D721Med (cell line): Measurements from ENCODE around the gene NSDHL.
"Not testable (repeated sequence)": the region's sequence is repeated elsewhere in the genome, so short reads cannot be mapped to it uniquely, and the experiment has no call there.

Experiments used
- DNase-seq: peaks from one replicate; pipeline ENCODE4 v3.0.0; 2011; ENCODE audit warnings: low spot score; ENCODE audit not compliant: insufficient read length
- FAIRE-seq: peaks from 2 replicates; lab custom pipeline; 2011; peaks lifted over from hg19 to GRCh38; lab: Jason Lieb, UNC
- TF ChIP-seq, protein P1 (sequence below): IDR thresholded peaks from 2 replicates; pipeline ENCODE4 v1.5.1; 2012; ENCODE audit warnings: mild to moderate bottlenecking, control low read depth; ENCODE audit not compliant: insufficient read depth; ENCODE audit errors: missing control alignments

Gene NSDHL

DNA sequence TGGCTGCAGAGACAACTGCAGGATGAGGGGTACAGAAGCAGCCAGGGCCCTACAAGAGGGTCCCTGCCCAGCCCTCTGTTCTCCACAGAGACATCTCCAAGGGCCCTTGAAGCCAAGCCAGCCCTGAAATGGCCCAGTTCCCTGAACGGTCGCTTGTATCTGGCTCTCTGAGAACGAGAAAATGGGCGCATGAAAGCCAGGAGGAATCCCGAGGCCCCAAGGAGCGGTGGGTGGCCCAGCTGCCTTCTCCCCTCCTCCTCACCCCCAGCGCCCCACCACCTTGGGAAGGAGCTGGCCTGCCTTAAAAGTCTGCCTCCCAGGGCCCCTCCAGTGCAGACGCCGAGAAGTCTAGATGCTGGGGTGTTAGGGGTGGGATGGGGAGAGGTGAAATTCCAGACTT, 72.7 kb downstream of the NSDHL start:
- FAIRE-seq (no peak), DNase-seq (no peak)
- TF ChIP-seq, protein P1, sequence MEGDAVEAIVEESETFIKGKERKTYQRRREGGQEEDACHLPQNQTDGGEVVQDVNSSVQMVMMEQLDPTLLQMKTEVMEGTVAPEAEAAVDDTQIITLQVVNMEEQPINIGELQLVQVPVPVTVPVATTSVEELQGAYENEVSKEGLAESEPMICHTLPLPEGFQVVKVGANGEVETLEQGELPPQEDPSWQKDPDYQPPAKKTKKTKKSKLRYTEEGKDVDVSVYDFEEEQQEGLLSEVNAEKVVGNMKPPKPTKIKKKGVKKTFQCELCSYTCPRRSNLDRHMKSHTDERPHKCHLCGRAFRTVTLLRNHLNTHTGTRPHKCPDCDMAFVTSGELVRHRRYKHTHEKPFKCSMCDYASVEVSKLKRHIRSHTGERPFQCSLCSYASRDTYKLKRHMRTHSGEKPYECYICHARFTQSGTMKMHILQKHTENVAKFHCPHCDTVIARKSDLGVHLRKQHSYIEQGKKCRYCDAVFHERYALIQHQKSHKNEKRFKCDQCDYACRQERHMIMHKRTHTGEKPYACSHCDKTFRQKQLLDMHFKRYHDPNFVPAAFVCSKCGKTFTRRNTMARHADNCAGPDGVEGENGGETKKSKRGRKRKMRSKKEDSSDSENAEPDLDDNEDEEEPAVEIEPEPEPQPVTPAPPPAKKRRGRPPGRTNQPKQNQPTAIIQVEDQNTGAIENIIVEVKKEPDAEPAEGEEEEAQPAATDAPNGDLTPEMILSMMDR: no peak

DNA sequence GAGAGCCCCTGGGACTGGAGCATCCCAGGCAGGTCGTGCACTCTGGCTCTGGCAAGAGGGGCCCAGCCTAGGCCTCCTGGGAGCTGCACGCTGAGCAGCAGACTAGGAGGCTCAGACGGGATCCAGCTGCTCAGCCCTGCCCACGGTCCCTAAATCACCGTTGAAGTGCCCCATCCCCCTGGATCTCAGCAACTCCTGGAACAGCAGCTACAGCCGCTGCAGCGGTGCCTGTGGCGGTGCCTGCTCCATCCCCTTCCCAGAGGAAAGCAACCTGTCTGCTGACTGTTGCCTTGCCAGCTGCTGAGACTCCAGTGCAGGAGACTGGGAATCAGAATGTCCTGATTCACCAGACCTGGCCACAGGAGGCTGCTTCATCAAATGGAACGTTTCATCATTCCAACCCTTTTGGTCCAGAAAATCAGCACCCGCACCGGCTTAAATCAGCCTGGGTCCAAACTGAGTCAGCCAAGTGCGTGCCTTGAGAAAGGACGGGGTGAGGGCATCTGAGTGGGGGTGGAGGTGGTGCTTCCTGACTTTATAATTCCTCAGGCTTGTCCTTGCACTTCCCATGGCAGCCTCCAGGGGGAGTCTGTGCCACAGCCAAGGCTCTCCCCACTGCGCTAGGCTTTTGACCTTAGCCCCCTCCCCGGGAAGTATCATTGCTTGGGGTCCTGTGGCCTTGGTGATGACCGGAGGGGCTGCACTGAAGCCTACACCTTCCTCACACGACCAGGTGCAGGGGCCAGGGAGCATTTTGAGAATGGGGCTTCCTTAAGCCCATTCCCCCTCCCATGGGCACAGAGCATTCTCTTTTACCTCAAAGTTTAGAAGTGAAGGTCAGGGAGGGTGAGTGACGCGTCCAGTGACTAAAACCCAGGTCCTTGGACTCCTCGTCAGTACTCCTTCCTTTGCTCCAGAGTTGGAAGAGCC, 73.6 kb downstream of the NSDHL start:
- DNase-seq: peak; percentile 83
- FAIRE-seq: no peak
- TF ChIP-seq, protein P1: peak; percentile 60

DNA sequence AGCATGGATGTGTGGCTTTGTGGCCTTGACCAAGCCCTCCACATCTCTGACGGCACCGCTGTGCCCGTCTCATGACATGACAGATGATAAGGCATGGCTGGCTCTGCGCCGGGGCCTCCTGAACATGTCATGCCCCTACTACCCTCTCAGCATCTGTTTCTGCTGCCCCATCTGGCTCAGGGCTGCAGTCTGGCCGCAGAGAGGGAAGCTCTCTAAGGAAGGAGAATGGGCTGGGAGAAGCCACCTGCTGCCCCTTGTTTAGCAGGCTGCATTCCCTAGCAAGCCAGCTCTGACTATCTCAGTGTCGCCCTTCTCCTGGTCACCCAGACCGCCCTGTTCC, 74.2 kb downstream of the NSDHL start:
- no peak for FAIRE-seq
- DNase-seq: no peak
- TF ChIP-seq, protein P1: no peak

DNA sequence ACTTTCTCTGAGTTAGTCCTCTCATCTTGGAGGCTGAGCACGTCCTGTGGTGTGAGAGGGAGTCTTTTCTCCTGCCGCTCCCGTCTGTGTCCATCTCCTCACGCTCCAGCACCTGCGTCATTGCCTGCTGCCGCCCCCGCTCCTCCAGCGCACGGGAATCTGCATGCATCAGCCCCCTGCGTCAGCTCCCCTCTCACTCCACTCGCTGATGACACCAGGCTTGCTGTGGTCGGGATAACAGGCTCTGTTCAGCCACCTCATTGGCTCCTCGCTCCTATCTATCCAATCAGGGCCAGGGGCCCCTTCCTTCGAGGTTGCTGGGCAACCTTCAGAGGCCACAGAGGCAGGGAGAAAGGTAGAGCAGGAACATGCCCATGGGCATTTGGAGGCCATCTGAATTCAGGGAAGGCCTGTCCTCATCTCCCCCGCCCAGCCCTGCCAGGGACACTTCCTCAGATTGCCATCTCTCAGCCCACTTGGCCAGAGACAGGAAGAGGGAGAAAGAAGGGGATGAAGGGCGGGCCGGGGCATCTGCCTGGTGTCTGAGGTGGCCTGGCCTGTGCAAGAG, 76.3 kb downstream of the NSDHL start:
- FAIRE-seq (no peak), DNase-seq (no peak)
- TF ChIP-seq, protein P1: no peak

DNA sequence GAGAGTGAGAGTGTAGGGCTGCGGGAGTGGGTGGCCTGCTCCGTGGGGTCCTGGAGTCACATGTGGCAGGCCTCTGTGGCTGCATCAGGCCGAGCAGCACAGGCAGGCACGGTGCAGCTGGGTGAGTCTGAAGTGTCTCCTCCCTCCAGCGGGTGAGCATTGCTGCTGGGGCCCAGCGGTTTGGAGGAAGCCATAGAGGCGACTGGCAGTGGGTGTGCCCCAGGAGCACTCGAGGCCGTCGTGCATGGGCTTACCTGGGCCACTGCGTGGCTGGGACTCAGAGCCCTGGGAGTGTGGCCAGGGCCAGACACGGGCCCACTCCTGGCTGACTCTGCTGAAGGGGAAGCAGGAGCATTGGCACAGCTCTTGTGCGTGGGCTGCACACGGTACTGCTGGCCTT, 77.6 kb downstream of the NSDHL start:
- TF ChIP-seq, protein P1: no peak
- no peak for FAIRE-seq

DNA sequence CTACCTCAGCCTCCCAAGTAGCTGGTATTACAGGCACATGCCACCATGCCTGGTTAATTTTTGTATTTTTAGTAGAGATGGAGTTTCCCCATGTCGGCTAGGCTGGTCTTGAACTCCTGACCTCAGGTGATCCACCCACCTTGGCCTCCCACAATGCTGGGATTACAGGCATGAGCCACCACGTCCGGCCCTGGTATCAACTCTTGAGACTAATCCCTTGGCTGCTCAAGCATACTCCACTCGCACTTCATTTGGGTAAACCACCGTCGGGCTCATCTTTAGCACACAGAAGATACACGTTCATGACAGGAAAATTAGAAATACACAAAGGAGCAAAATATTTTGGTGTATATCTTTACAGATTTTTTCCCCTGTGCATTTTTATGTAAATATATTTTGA, 79.2 kb downstream of the NSDHL start:
- DNase-seq, FAIRE-seq: not testable (repeated sequence)

More for the DNA sequence above, 77.6 kb downstream of the NSDHL start:
- DNase-seq: no peak

DNA sequence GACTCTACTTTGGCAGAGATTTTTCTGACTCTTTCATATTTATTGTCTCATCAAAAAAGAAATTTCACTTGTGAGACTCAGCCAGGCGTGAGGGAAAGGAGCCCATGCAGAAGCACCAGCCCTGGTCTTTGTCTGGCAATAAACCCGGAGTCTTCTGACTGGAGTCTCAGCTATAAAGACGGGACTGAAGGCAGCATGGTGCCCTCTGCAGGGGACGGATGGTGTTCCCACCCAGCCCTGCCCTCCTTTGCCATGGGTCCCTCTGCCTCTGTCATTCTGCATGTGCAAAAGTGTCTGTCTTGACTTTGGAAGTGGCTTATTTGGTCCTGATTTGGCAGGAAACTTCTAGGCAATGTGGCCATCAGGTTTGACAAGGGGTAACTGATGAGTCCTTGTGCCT, 81.2 kb downstream of the NSDHL start:
- no peak for FAIRE-seq
- TF ChIP-seq, protein P1: no peak
- DNase-seq: no peak
